ENCODE results near the gene FBXL13.

GRCh38 chr7:102883098-102883860, 191.3 kb downstream of the FBXL13 start:
- TF ChIP-seq SIN3A (conservative IDR thresholded peaks at IDR 0.05 in 1 of 2, IDR thresholded peaks at IDR 0.05 in 1 of 2; ENCODE audit: low read depth in 1 of 2, low read length in 2 of 2) (no peak), USF2 (IDR thresholded peaks at IDR 0.05; ENCODE audit: low read length) (no peak), RXRA (IDR thresholded peaks at IDR 0.05; ENCODE audit: insufficient read depth, low read depth, low read length) (no peak)

All from H1 (cell line).